ENCODE measurements around the gene GPBP1. TPM values are rescaled to one million over a fixed set of nuclear protein-coding genes. Genes with fewer than 3 reads are reported as not detected.
"Not testable (repeated sequence)": the region's sequence is repeated elsewhere in the genome, so short reads cannot be mapped to it uniquely, and the experiment has no call there.

GPBP1 gene
- total RNA-seq, 2 donors from 2014 or later = 88.3 to 91.1 TPM

DNA sequence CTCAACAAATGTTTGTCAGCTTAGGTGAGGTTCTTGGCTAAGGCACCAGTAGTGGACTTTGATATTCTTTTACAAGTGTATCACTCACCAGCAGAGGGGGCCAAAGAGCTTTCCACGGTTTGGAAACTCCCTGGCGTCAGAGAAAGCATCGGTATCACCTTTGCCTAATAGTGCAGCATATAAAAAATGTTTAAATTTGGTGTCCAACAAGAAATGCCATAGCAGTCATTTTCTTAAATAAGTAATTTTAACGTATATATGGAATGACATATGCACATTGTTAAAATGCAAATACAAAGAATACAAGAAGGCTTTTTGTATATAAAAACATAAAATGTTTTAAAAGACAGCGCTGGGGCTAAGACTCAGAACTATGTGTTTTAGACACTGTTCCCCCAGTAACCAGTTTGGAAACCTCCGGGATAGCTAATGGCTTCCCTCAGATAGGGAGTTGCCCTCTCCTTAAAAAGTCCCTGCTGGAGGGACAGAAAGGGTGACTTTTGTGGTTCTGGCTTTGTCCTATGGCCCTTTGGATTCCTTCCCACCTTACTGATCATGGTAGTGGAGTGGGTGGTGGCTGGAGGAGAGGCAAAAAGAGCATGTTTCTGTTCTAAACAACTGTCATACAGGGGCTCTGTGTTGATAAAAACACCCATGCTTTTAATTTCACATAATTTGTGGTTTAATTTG is 124.6 kb downstream of the GPBP1 start:
- Mint-ChIP-seq H3K36me3 (no peaks in the 10 kb centered on the region), H3K27ac (peak overlapping the region in 1 of 2 donors; percentile 42), H3K4me1 (ENCODE audit: low read depth in 2 of 2) (peaks cover 7 to 9% of the 10 kb centered on the region in 2 donors), H3K4me3 (peak overlapping the region; percentile 68), H3K27me3 (peaks cover 0 to 5% of the 10 kb centered on the region in 2 donors), H3K9me3 (no peaks in the 10 kb centered on the region)
- ATAC-seq (peak; percentile 76 to 77), DNase-seq (ENCODE audit: low spot score) (peak; percentile 81)

DNA sequence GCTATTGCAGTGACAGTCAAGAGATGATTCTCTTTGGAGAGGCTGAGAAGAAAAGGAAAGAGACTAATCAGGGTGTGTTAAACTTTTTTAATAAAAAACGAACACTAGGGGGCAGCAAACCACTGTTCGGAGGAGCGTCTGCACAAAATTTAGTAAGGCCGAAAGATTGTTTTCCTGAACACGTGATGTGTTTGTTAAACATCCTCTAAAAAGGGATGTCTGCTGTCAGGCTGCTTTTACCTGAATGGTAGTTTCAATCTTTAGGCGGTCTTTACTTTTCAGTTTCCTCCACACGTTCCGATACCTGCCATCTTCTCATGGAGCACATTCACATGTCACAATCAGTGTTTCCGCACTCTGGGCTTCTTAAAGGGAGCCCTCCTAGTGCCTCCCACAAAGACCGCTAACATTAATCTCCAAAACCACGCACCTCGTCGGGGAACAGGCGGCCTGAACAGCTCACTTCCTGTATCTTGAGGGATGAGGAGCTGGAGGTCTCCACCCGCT is 125.2 kb downstream of the GPBP1 start:
- Mint-ChIP-seq H3K36me3 (no peaks in the 10 kb centered on the region), H3K4me1 (ENCODE audit: low read depth in 2 of 2) (peaks cover 7 to 9% of the 10 kb centered on the region in 2 donors), H3K27ac (peak overlapping the region in 1 of 2 donors; percentile 42), H3K27me3 (peaks cover 0 to 5% of the 10 kb centered on the region in 2 donors), H3K9me3 (no peaks in the 10 kb centered on the region), H3K4me3 (peak overlapping the region; percentile 68)
- ATAC-seq (peak; percentile 37 to 56), DNase-seq (ENCODE audit: low spot score) (no peak)

DNA sequence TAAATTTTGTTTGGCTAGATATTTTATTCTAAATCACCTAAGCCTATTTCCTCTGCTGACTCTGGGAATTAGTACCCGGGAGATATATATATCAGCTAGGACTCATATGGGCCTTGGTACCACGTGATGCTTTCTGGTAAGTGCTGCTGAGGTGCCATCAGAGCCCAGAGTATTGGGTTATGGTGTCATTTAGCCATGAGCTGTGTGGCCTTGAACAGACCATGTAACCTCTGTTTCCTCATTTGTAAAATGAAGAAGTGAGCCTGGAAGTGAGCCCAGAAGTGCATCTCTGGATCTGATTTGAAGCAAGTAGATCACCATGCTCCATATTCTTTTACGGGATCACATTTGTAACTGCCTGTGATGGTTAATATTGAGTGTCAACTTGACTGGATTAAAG is 126.1 kb downstream of the GPBP1 start:
- Mint-ChIP-seq H3K36me3 (no peaks in the 10 kb centered on the region), H3K27ac (no peak overlapping the region), H3K4me3 (no peak overlapping the region)

DNA sequence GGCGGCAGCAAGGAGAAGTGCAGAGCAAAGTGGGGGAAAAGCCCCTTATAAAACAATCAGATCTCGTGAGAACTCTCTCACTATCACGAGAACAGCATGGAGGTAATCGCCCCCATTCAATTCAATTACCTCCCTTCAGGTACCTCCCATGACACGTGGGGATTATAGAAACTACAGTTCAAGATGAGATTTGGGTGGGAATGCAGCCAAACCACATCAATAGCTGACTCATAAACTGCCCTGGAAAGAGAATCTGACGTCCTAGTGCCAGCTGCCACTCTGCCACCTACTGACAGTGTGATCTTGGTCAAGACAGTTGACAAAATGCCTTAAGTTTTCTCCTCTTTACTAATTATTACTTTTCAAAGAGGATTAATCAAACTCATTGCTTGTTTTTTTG is 128.3 kb downstream of the GPBP1 start:
- no peak overlapping the region for H3K27ac Mint-ChIP-seq
- peaks cover 4% of the 10 kb centered on the region for H3K36me3 Mint-ChIP-seq
- H3K4me1 Mint-ChIP-seq (ENCODE audit: low read depth in 2 of 2) = peaks cover 7 to 9% of the 10 kb centered on the region in 2 donors
- ATAC-seq (no peak), DNase-seq (ENCODE audit: low spot score) (no peak)
- H3K9me3 Mint-ChIP-seq = peaks cover 3% of the 10 kb centered on the region
- H3K27me3 Mint-ChIP-seq = peaks cover 0 to 4% of the 10 kb centered on the region in 2 donors
- H3K4me3 Mint-ChIP-seq = no peak overlapping the region

More for the DNA sequence above, 126.1 kb downstream of the GPBP1 start:
- no peak for ATAC-seq
- H3K9me3 Mint-ChIP-seq = no peaks in the 10 kb centered on the region
- peaks cover 0 to 2% of the 10 kb centered on the region in 2 donors for H3K27me3 Mint-ChIP-seq
- no peak for DNase-seq (ENCODE audit: low spot score)
- H3K4me1 Mint-ChIP-seq (ENCODE audit: low read depth in 2 of 2) = peaks cover 7 to 9% of the 10 kb centered on the region in 2 donors

DNA sequence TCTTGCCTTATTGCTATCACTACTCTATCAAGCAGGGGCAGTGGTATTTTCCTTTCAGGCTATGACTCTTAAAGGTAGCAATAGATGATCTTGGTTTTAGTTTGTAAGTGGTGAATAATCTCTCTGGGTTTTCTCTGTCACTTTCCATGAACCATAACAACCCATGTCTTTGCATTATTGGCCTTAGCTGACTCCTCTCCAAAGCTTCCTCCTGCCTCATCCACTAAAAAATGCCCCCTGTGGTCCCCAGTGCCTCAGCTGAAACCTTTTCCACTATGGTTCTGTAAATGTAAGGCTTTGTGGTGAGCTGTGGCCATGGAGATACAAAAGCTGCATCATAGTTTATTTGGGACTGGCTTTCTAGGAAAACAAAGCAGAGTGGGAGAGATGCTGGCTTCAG is 128.8 kb downstream of the GPBP1 start:
- peaks cover 0 to 4% of the 10 kb centered on the region in 2 donors for H3K27me3 Mint-ChIP-seq
- DNase-seq (ENCODE audit: low spot score) = no peak

DNA sequence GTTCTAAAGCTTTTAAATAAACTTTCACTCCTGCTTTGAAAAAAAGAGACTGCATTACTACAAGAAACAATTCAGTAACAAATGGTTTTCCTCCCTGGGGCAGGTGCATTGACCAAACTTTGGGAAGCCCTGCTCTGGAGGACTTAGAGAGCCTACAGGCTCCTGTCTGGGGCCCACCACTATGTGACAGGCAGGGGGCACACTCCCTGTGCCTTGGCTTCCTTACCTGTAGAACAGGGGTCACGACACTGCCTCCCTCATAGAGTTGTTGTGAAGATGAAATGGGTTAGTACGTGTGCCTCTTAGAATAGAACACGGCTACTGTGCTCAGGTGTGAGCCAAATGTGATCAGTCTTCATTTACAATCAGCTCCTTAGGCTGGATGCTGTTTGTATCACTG is 130.1 kb downstream of the GPBP1 start:
- Mint-ChIP-seq H3K27ac (no peak overlapping the region), H3K27me3 (peaks cover 0 to 7% of the 10 kb centered on the region in 2 donors), H3K4me1 (ENCODE audit: low read depth in 2 of 2) (peaks cover 3 to 4% of the 10 kb centered on the region in 2 donors), H3K9me3 (peaks cover 3% of the 10 kb centered on the region), H3K36me3 (peaks cover 4% of the 10 kb centered on the region), H3K4me3 (no peak overlapping the region)
- ATAC-seq (no peak), DNase-seq (ENCODE audit: low spot score) (no peak)

More for the DNA sequence above, 128.8 kb downstream of the GPBP1 start:
- ATAC-seq = no peak
- Mint-ChIP-seq H3K4me1 (ENCODE audit: low read depth in 2 of 2) (peaks cover 7 to 9% of the 10 kb centered on the region in 2 donors), H3K27ac (no peak overlapping the region), H3K4me3 (no peak overlapping the region), H3K36me3 (peaks cover 4% of the 10 kb centered on the region), H3K9me3 (peaks cover 3% of the 10 kb centered on the region)

DNA sequence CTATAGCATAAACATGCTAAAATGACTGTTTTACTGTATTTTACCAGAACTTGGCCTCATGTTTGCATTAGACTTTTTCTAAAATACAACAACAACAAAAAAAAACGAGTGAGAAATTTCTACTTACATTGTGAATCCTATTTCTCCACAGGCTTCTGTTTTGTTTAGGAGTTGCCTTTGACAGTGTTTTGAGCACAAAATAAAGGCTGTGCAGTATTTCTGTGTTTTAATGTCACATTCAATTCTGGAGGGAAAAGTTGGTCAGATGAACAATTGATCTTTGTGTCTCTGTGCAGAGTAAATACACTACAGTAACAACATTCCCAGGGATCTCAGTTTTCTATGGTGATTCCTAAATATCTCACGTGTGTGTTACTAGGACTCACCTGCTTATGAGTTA is 131.1 kb downstream of the GPBP1 start:
- Mint-ChIP-seq H3K4me1 (ENCODE audit: low read depth in 2 of 2) (no peaks in the 10 kb centered on the region), H3K9me3 (peaks cover 3% of the 10 kb centered on the region), H3K36me3 (peaks cover 4% of the 10 kb centered on the region), H3K27ac (no peak overlapping the region), H3K27me3 (peaks cover 0 to 7% of the 10 kb centered on the region in 2 donors), H3K4me3 (no peak overlapping the region)
- ATAC-seq (no peak), DNase-seq (ENCODE audit: low spot score) (no peak)

DNA sequence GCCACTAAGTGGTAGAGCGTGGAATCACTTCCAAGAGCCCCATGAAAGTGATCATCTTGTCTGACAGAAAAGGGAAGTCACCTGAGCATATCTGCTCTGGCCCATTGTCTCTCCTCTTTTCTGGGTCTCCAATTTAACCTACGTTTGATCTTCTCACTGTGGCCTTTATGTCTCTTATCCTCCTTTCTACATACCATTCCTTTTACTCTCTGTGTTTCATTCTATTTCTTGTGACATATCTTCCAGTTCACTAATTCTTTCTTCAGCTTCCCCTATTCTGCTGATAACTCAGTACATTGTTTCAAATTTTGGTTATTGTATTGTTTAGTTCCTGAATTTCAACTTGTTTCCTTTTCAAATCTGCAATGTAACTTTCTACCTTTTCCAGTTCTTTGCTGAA is 132.5 kb downstream of the GPBP1 start:
- ATAC-seq = no peak
- Mint-ChIP-seq H3K27ac (no peak overlapping the region), H3K27me3 (peaks cover 0 to 7% of the 10 kb centered on the region in 2 donors), H3K4me1 (ENCODE audit: low read depth in 2 of 2) (no peaks in the 10 kb centered on the region), H3K4me3 (no peak overlapping the region), H3K9me3 (peaks cover 3% of the 10 kb centered on the region), H3K36me3 (peaks cover 4% of the 10 kb centered on the region)
- DNase-seq (ENCODE audit: low spot score) = no peak

DNA sequence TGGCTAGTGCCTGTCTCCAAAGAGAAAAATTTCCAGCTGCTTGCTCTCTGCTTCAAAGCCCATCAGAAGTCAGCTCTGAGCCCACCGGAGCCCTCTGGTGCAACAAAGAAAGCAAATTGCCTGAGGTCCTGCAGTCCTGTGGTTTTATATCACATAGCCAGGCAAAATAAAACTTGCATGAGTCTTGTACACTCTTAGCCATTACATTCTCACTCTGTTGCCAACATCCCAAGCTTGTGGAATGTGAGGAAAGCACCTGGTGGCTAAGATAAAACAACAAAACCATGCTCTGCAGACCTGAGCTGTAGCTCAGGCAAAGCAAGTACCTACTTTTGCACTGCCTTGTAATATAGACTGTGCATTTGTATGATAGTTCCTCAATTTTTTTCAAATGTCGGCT is 133.7 kb downstream of the GPBP1 start:
- H3K36me3 Mint-ChIP-seq = peaks cover 4% of the 10 kb centered on the region
- H3K27me3 Mint-ChIP-seq = peaks cover 5 to 7% of the 10 kb centered on the region in 2 donors
- ATAC-seq = no peak
- H3K4me3 Mint-ChIP-seq = no peak overlapping the region
- no peaks in the 10 kb centered on the region for H3K4me1 Mint-ChIP-seq (ENCODE audit: low read depth in 2 of 2)
- no peak overlapping the region for H3K27ac Mint-ChIP-seq
- no peak for DNase-seq (ENCODE audit: low spot score)
- peaks cover 3% of the 10 kb centered on the region for H3K9me3 Mint-ChIP-seq

DNA sequence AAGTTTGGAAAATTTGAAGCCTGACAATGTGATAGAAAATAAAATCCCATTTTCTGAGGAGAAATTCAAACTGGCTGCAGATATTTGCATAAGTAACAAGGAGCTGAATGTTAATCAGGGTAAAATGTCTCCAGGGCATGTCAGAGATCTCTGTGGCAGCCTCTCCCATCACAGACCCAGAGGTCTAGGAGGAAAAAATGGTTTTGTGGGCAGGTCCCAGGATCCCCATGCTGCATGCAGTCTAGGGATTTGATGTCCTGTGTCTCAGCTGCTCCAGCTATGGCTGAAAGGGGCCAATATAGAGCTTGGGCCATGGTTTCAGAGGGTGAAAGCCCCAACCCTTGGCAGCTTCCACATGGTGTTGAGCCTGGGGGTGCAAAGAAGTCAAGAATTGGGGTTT is 135.2 kb downstream of the GPBP1 start:
- H3K4me3 Mint-ChIP-seq; H3K4me1 Mint-ChIP-seq (ENCODE audit: low read depth in 2 of 2); ATAC-seq; DNase-seq (ENCODE audit: low spot score); H3K27ac Mint-ChIP-seq; H3K9me3 Mint-ChIP-seq; H3K36me3 Mint-ChIP-seq: not testable (repeated sequence)
- H3K27me3 Mint-ChIP-seq = peaks cover 5 to 11% of the 10 kb centered on the region in 2 donors

DNA sequence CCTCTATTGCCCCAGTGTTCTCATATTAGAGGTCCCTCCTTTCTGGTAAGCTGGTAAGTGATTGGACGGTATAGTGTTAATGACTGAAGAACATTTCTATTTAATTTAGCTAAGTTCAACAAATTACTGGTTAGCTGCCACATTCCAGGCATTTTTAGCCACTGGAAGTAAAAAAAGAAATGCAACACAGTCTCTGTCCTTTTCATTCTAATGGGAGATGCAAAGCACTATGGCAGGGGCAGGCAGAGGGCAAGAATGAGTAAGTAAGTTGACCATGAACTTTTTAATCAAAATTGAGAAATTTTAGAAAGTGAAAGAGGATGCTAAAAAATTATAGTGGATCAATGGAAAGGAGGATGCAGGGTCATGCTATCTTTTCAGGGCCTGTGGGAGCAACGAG is 137.4 kb downstream of the GPBP1 start:
- Mint-ChIP-seq H3K27ac (no peak overlapping the region), H3K4me3 (no peak overlapping the region), H3K36me3 (peaks cover 4% of the 10 kb centered on the region), H3K4me1 (ENCODE audit: low read depth in 2 of 2) (no peaks in the 10 kb centered on the region), H3K27me3 (peaks cover 5 to 11% of the 10 kb centered on the region in 2 donors), H3K9me3 (peaks cover 3% of the 10 kb centered on the region)
- DNase-seq (ENCODE audit: low spot score) (no peak), ATAC-seq (no peak)

DNA sequence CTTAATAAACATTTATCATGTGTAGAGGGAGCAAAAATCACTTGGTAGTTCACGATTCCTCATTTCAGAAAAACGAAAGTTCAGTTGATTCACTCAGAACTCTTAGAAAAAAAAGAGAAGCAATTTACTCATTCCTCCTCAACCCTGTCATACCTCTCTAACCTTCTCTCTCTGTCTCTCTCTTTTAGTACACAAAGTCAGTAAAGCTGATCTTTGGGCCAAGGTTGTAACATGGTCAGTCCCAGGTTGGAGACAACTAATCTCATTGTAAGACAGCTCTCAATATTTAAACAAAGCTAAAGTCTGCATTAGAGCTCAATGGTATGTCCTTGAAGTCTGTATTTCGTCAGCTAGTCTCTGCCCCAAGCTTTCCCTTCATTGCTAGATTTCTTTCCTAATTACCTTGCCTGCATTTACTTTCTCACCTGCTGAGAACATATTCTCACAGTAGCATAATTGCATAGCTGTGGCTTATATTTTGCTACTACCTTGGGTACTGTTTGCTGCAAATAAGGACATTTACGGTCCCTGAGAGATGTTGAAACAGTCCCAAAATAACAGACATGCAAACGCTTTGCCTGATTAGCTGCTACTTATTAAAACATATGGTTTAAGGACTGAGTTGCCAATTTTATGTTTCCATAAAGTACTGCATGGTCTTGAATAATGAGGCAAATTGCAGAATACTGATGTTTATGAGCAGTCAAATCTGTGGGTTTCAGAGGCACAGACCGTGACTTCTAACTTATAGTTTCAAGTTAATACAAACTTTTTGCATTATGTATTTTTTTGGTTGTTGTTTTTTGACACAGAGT is 138.3 kb downstream of the GPBP1 start:
- Mint-ChIP-seq H3K36me3 (no peaks in the 10 kb centered on the region), H3K4me3 (no peak overlapping the region), H3K27me3 (peaks cover 3 to 11% of the 10 kb centered on the region in 2 donors), H3K27ac (no peak overlapping the region), H3K4me1 (ENCODE audit: low read depth in 2 of 2) (peaks cover 0 to 3% of the 10 kb centered on the region in 2 donors), H3K9me3 (no peaks in the 10 kb centered on the region)
- ATAC-seq = no peak
- no peak for DNase-seq (ENCODE audit: low spot score)

DNA sequence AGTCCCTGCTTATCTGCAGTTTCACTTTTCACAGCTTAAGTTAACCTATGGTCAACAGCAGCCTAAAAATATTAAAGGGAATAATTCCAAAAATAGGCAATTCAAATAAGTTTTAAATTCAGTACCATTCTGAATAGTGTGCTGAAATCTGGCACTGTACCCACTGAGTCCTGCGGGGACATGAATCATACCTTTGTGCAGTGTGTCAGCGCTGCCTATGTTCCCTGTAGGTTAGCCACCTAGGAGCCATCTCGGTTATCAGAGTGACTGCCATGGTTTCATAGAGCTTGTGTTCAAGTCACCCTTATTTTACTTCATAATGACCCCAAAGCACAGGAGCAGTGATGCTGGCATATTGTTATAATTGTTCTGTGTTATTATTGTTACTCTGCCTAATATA is 139.9 kb downstream of the GPBP1 start:
- H3K27ac Mint-ChIP-seq = no peak overlapping the region
- H3K36me3 Mint-ChIP-seq = no peaks in the 10 kb centered on the region
- H3K4me1 Mint-ChIP-seq (ENCODE audit: low read depth in 2 of 2) = peaks cover 0 to 3% of the 10 kb centered on the region in 2 donors
- no peak for DNase-seq (ENCODE audit: low spot score)
- H3K4me3 Mint-ChIP-seq = no peak overlapping the region
- H3K9me3 Mint-ChIP-seq = no peaks in the 10 kb centered on the region
- H3K27me3 Mint-ChIP-seq = peaks cover under 1 to 18% of the 10 kb centered on the region in 2 donors
- ATAC-seq = no peak
